CD4-positive, alpha-beta memory T cell (primary cell): ENCODE data around the gene DAGLA. TPM values are rescaled to one million over a fixed set of nuclear protein-coding genes. Genes with fewer than 3 reads are reported as not detected.

Experiments used
- CTCF ChIA-PET: fragments of 350-600 bp; sonication (Branson Sonifier 250); formaldehyde crosslinking; loops from one replicate; lab custom pipeline; 2021; ENCODE audit warnings: inconsistent platforms; ENCODE audit not compliant: partially characterized antibody; lab: Charles Lee
- POLR2A ChIA-PET: fragments of 350-600 bp; sonication (Branson Sonifier 250); formaldehyde crosslinking; loops from one replicate; lab custom pipeline; 2021; ENCODE audit not compliant: partially characterized antibody; lab: Charles Lee
- DNase-seq, 5 donors: peaks; one replicate each; pipeline versions ENCODE4 v3.0.0 to v3.0.0-alpha.2; 2020 to 2022; ENCODE audit warnings: mixed read lengths in 1 of 5
- H3K27ac ChIP-seq: one replicate; pipeline ENCODE4 v1.7.0; 2013; ENCODE audit warnings: low read depth, low read length
- H3K27me3 ChIP-seq: 2 replicates; pipeline ENCODE4 v1.7.0; 2013; ENCODE audit warnings: mild to moderate bottlenecking, low read length, moderate library complexity; ENCODE audit not compliant: insufficient read depth
- H3K36me3 ChIP-seq: 2 replicates; pipeline ENCODE4 v1.7.0; 2013; ENCODE audit warnings: mild to moderate bottlenecking, low read length, moderate library complexity; ENCODE audit not compliant: insufficient read depth
- H3K4me1 ChIP-seq: 2 replicates; pipeline ENCODE4 v1.7.0; 2013; ENCODE audit warnings: mild to moderate bottlenecking, low read length, moderate library complexity; ENCODE audit not compliant: insufficient read depth
- H3K4me3 ChIP-seq, 2 donors: one replicate each; pipeline ENCODE4 v1.7.0; 2013; ENCODE audit warnings: low read length in 2 of 2, mild to moderate bottlenecking in 1 of 2
- H3K9me3 ChIP-seq, 2 donors: one replicate each; pipeline ENCODE4 v1.7.0; 2013; ENCODE audit warnings: low read length in 2 of 2, control low read depth in 1 of 2; ENCODE audit not compliant: control insufficient read depth in 1 of 2
- H3K27ac Mint-ChIP-seq, 7 donors: one replicate each; pipeline ENCODE4 v1.8.0; 2020 to 2021; ENCODE audit warnings: mixed read lengths in 7 of 7, mild to moderate bottlenecking in 6 of 7, inconsistent platforms in 3 of 7, moderate library complexity in 3 of 7
- H3K27me3 Mint-ChIP-seq, 2 donors: one replicate each; pipeline ENCODE4 v1.8.0; 2020 to 2021; ENCODE audit warnings: mixed read lengths in 2 of 2
- H3K36me3 Mint-ChIP-seq, 2 donors: one replicate each; pipeline ENCODE4 v1.8.0; 2020 to 2021; ENCODE audit warnings: mixed read lengths in 2 of 2, inconsistent platforms in 1 of 2, mild to moderate bottlenecking in 1 of 2
- H3K4me1 Mint-ChIP-seq, 4 donors: one replicate each; pipeline ENCODE4 v1.8.0; 2020 to 2021; ENCODE audit warnings: mixed read lengths in 4 of 4, mild to moderate bottlenecking in 1 of 4
- H3K4me3 Mint-ChIP-seq, 8 donors: one replicate each; pipeline ENCODE4 v1.8.0; 2020 to 2021; ENCODE audit warnings: mixed read lengths in 8 of 8, mild to moderate bottlenecking in 7 of 8, moderate library complexity in 6 of 8, inconsistent platforms in 3 of 8
- H3K9me3 Mint-ChIP-seq, 8 donors: one replicate each; pipeline ENCODE4 v1.8.0; 2020 to 2021; ENCODE audit warnings: mixed read lengths in 8 of 8, mild to moderate bottlenecking in 5 of 8, inconsistent platforms in 3 of 8, moderate library complexity in 1 of 8
- intact Hi-C: fragments of 100-400 bp; cut with micrococcal nuclease; formaldehyde crosslinking; loops from one replicate; pipeline ENCODE4 v1.15.1; 2023
- polyA plus RNA-seq, 2 donors: library from polyadenylated mRNA; unstranded; fragments of 300-500 nt; fragmentation: Illumina TruSeq; gene quantifications; one replicate each; pipeline ENCODE4 v1.2.3, GENCODE V29; 2021
- total RNA-seq, 2 experiments: library from RNA; stranded (reverse); gene quantifications; one replicate each; pipeline ENCODE4 v1.2.3, GENCODE V29; 2021

DAGLA gene
- total and polyA plus RNA-seq, 4 experiments from 2014 or later = 0.30 to 0.52 (median 0.44) TPM; not detected in 1

- Mint-ChIP-seq H3K27me3 (no peaks in the 10 kb centered on the region), H3K4me3 (no peak overlapping the region), H3K27ac (no peak overlapping the region), H3K9me3 (no peaks in the 10 kb centered on the region), H3K36me3 (no peaks in the 10 kb centered on the region), H3K4me1 (peaks cover 0 to 4% (median 0%) of the 10 kb centered on the region in 4 donors)
- H3K27ac ChIP-seq = no peak overlapping the region
- CTCF ChIA-PET = interaction anchor here (1.0 kb wide), 1 partner anchor 52 kb away, joined by 4 read pairs; no protein-coding TSS in a partner anchor
- intact Hi-C loops = no loop called here
- DNase-seq = no peak
- H3K36me3 ChIP-seq = no peaks in the 10 kb centered on the region
- H3K4me1 ChIP-seq = no peaks in the 10 kb centered on the region
- no peak overlapping the region for H3K4me3 ChIP-seq
- POLR2A ChIA-PET = no interaction called here
- no peaks in the 10 kb centered on the region for H3K9me3 ChIP-seq
- no peaks in the 10 kb centered on the region for H3K27me3 ChIP-seq
Observed at GRCh38 chr11:61718621-61719302, 38.6 kb downstream of the DAGLA start.

- Mint-ChIP-seq H3K4me3 (no peak overlapping the region), H3K9me3 (no peaks in the 10 kb centered on the region), H3K27ac (no peak overlapping the region), H3K27me3 (no peaks in the 10 kb centered on the region), H3K36me3 (no peaks in the 10 kb centered on the region), H3K4me1 (peaks cover 0 to 4% (median 0%) of the 10 kb centered on the region in 4 donors)
- H3K4me1 ChIP-seq = no peaks in the 10 kb centered on the region
- intact Hi-C loops = no loop called here
- H3K27me3 ChIP-seq = no peaks in the 10 kb centered on the region
- H3K27ac ChIP-seq = no peak overlapping the region
- no peaks in the 10 kb centered on the region for H3K36me3 ChIP-seq
- CTCF ChIA-PET = interaction anchor here (1.0 kb wide), 1 partner anchor 53 kb away, joined by 4 read pairs; no protein-coding TSS in a partner anchor
- no peak for DNase-seq
- H3K9me3 ChIP-seq = no peaks in the 10 kb centered on the region
- no peak overlapping the region for H3K4me3 ChIP-seq
- POLR2A ChIA-PET = no interaction called here
Observed at GRCh38 chr11:61719978-61720377, 39.8 kb downstream of the DAGLA start.

DNA sequence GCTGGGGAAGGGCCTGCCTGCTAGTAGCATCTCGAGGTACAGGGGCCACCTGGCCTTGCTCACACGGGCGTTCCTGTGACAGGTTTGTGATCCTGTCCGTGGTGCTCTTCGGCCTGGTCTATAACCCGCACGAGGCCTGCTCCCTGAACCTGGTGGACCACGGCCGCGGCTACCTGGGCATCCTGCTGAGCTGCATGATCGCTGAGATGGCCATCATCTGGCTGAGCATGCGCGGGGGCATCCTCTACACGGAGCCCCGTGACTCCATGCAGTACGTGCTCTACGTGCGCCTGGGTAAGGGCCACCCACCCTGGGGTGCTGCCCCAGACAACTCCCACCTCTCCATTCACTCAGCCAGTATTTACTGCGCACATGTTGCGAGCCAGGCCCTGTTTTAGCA lies 40.4 kb downstream of the DAGLA start:
- no peak overlapping the region for H3K27ac ChIP-seq

DNA sequence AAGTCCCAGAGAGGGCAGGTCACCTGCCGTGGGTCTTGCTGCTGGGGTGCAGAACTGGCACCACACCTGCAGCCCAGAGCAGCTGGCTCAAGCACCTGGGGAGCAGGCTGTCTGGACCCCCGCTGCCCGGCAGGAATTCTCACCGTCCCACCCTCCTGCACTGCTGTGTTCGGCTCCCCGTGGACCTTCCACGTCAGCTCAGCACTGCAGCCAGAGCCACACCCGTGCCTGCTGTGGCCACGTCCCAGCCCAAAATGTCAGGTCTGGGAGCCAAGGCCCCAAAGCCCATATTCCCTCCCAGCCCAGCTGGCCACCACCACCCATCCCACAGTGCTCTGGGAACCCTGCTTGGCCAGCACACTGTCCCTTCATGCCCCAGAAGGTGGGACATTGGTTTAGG lies 44.2 kb downstream of the DAGLA start:
- Histone ChIP-seq H3K27me3 (no peaks in the 10 kb centered on the region), H3K36me3 (no peaks in the 10 kb centered on the region), H3K9me3 (no peaks in the 10 kb centered on the region), H3K4me1 (no peaks in the 10 kb centered on the region), H3K4me3 (no peak overlapping the region), H3K27ac (no peak overlapping the region)
- no peak overlapping the region for H3K4me3 Mint-ChIP-seq
- intact Hi-C loops = no loop called here
- no peaks in the 10 kb centered on the region for H3K27me3 Mint-ChIP-seq
- peaks cover 0 to 2% of the 10 kb centered on the region in 2 donors for H3K36me3 Mint-ChIP-seq
- no peaks in the 10 kb centered on the region for H3K9me3 Mint-ChIP-seq
- no peak for DNase-seq
- H3K4me1 Mint-ChIP-seq = no peaks in the 10 kb centered on the region
- ChIA-PET CTCF (interaction anchor here (1.5 to 3.2 kb wide), 2 partner anchors 9 to 12 kb away, joined by 4 to 20 read pairs; no protein-coding TSS in a partner anchor), POLR2A (no interaction called here)
- no peak overlapping the region for H3K27ac Mint-ChIP-seq

More for the DNA sequence above, 40.4 kb downstream of the DAGLA start:
- intact Hi-C loops = no loop called here
- Histone ChIP-seq H3K4me1 (no peaks in the 10 kb centered on the region), H3K27me3 (no peaks in the 10 kb centered on the region), H3K36me3 (no peaks in the 10 kb centered on the region), H3K9me3 (no peaks in the 10 kb centered on the region), H3K4me3 (no peak overlapping the region)
- H3K9me3 Mint-ChIP-seq = no peaks in the 10 kb centered on the region
- ChIA-PET POLR2A (no interaction called here), CTCF (no interaction called here)
- peaks cover 0 to 4% (median 0%) of the 10 kb centered on the region in 4 donors for H3K4me1 Mint-ChIP-seq
- H3K27me3 Mint-ChIP-seq = no peaks in the 10 kb centered on the region
- no peak overlapping the region for H3K4me3 Mint-ChIP-seq
- DNase-seq = no peak
- no peaks in the 10 kb centered on the region for H3K36me3 Mint-ChIP-seq
- H3K27ac Mint-ChIP-seq = no peak overlapping the region

- no peak overlapping the region for H3K27ac ChIP-seq
- DNase-seq = no peak
- POLR2A ChIA-PET = no interaction called here
- H3K4me3 ChIP-seq = no peak overlapping the region
- CTCF ChIA-PET = interaction anchor here (1.2 to 3.2 kb wide), 2 partner anchors 7 to 208 kb away, joined by 3 to 20 read pairs; no protein-coding TSS in a partner anchor
- Mint-ChIP-seq H3K4me1 (no peaks in the 10 kb centered on the region), H3K27me3 (no peaks in the 10 kb centered on the region), H3K9me3 (no peaks in the 10 kb centered on the region), H3K27ac (no peak overlapping the region), H3K36me3 (peaks cover 0 to 2% of the 10 kb centered on the region in 2 donors), H3K4me3 (no peak overlapping the region)
- intact Hi-C loops = no loop called here
- no peaks in the 10 kb centered on the region for H3K27me3 ChIP-seq
- H3K4me1 ChIP-seq = no peaks in the 10 kb centered on the region
- no peaks in the 10 kb centered on the region for H3K36me3 ChIP-seq
- H3K9me3 ChIP-seq = no peaks in the 10 kb centered on the region
Observed at GRCh38 chr11:61725781-61726231, 45.6 kb downstream of the DAGLA start.

DNA sequence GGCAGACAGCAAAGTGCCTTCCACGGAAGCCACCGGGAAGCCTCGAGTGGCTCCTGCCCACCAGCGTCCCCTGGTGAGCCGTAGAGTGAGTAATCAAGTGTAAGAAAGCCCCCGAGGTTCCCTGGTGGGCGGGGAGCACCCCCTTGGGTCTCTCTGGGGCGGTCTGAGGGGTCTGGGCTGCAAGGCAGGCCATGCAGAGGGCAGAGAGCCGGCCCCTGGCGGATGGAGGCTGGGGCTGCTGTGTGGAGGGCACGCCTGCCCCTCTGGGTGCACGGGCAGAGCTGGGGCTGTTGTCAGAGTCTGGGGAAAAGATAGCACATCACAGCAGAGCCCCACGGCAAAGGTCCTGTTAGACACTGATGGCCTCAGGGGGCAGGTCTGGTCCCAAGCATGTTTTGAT lies 46.6 kb downstream of the DAGLA start:
- Mint-ChIP-seq H3K27me3 (no peaks in the 10 kb centered on the region), H3K4me1 (no peaks in the 10 kb centered on the region), H3K27ac (no peak overlapping the region), H3K9me3 (no peaks in the 10 kb centered on the region), H3K36me3 (peaks cover 0 to 2% of the 10 kb centered on the region in 2 donors), H3K4me3 (no peak overlapping the region)
- intact Hi-C loops = no loop called here
- ChIA-PET POLR2A (no interaction called here), CTCF (interaction anchor here (1.2 kb wide), 1 partner anchor 209 kb away, joined by 3 read pairs; no protein-coding TSS in a partner anchor)
- no peak overlapping the region for H3K27ac ChIP-seq
- no peaks in the 10 kb centered on the region for H3K36me3 ChIP-seq
- no peaks in the 10 kb centered on the region for H3K27me3 ChIP-seq
- H3K9me3 ChIP-seq = no peaks in the 10 kb centered on the region
- no peaks in the 10 kb centered on the region for H3K4me1 ChIP-seq
- no peak overlapping the region for H3K4me3 ChIP-seq
- no peak for DNase-seq

DNA sequence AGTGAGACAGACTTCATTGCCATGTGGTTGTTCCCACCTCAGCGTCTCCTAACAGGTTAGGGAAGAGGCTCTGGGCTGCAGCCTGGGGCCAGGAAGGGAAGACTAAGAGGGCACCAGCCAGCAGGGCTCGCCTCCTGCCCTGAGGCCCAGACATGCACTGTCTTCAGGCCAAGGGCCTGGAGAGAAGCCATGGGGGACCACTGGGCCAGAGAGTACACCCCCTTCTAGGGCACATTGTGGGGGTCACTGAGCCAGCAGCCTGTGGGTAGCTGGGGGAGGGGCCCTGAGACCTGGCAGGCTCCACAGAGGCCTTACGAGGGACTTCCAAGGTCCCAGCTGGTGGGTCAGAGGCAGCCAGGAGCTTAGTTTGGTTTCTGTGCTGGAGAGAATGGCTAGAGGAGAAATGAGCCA lies 47.2 kb downstream of the DAGLA start:
- Histone ChIP-seq H3K27ac (no peak overlapping the region), H3K4me3 (no peak overlapping the region), H3K27me3 (no peaks in the 10 kb centered on the region), H3K9me3 (no peaks in the 10 kb centered on the region), H3K36me3 (no peaks in the 10 kb centered on the region), H3K4me1 (no peaks in the 10 kb centered on the region)
- no peaks in the 10 kb centered on the region for H3K4me1 Mint-ChIP-seq
- no peaks in the 10 kb centered on the region for H3K9me3 Mint-ChIP-seq
- peaks cover 0 to 2% of the 10 kb centered on the region in 2 donors for H3K36me3 Mint-ChIP-seq
- no peak for DNase-seq
- no peak overlapping the region for H3K27ac Mint-ChIP-seq
- no peak overlapping the region for H3K4me3 Mint-ChIP-seq
- intact Hi-C loops = no loop called here
- POLR2A ChIA-PET = no interaction called here
- no peaks in the 10 kb centered on the region for H3K27me3 Mint-ChIP-seq
- CTCF ChIA-PET = no interaction called here
